Breast epithelium (tissue), 3 donors: Measurements from ENCODE around the gene TLL2.

ENCODE experiments used
- POLR2AphosphoS5 ChIP-seq, 3 donors: sonication (generic); formaldehyde crosslinking; IDR thresholded peaks; one replicate each; pipeline ENCODE4 v1.6.1; 2017; ENCODE audit warnings: antibody characterized with exemption in 3 of 3
- TF ChIP-seq, protein P1 (sequence below), 3 donors: fragments of 450-650 bp; IDR thresholded peaks; one replicate each; pipeline ENCODE4 v1.5.1; 2016 to 2017; ENCODE audit warnings: antibody characterized with exemption in 3 of 3, mild to moderate bottlenecking in 3 of 3, moderate library complexity in 3 of 3

DNA sequence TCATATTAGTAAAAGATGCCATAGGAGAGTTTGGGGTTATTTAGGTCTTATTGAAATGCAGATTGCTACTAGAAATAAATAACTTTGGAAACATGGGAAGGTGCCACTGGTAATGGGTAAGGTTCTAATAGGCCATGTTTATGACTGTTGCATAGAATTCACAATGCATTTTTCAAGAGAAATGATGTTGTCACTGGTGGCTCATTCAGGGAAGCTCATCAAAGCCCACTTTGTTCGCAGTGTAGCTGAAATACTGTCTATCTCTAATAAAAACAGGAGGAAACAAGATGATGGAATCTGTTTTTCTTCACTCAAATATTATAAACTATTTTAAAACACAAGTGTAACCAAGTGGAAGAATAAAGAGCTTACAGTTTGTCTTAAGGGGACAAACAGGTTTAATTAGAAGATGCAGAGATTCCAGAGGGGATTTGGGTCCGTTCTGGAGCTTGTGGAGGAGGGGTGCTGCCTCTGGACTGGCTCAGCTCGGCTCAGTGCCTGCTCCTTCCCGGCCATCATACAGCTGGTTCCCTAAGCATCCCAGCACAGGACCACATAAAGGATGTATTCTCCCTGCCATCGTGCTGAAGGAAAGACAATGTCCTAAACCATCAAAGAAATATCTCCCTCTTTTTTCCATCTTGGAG lies 175.3 kb downstream of the TLL2 start:
- no peak for TF ChIP-seq POLR2AphosphoS5 (IDR thresholded peaks at IDR 0.05)
- TF ChIP-seq, protein P1, sequence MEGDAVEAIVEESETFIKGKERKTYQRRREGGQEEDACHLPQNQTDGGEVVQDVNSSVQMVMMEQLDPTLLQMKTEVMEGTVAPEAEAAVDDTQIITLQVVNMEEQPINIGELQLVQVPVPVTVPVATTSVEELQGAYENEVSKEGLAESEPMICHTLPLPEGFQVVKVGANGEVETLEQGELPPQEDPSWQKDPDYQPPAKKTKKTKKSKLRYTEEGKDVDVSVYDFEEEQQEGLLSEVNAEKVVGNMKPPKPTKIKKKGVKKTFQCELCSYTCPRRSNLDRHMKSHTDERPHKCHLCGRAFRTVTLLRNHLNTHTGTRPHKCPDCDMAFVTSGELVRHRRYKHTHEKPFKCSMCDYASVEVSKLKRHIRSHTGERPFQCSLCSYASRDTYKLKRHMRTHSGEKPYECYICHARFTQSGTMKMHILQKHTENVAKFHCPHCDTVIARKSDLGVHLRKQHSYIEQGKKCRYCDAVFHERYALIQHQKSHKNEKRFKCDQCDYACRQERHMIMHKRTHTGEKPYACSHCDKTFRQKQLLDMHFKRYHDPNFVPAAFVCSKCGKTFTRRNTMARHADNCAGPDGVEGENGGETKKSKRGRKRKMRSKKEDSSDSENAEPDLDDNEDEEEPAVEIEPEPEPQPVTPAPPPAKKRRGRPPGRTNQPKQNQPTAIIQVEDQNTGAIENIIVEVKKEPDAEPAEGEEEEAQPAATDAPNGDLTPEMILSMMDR (IDR thresholded peaks at IDR 0.05), result no peak
